ENCODE data around the gene RAB3IL1.

The RAB3IL1 gene

GRCh38 chr11:61913699-61914395, 3.5 kb downstream of the RAB3IL1 start:
- DNase-seq (ENCODE audit: low read depth): no peak
- TF ChIP-seq, protein P1, sequence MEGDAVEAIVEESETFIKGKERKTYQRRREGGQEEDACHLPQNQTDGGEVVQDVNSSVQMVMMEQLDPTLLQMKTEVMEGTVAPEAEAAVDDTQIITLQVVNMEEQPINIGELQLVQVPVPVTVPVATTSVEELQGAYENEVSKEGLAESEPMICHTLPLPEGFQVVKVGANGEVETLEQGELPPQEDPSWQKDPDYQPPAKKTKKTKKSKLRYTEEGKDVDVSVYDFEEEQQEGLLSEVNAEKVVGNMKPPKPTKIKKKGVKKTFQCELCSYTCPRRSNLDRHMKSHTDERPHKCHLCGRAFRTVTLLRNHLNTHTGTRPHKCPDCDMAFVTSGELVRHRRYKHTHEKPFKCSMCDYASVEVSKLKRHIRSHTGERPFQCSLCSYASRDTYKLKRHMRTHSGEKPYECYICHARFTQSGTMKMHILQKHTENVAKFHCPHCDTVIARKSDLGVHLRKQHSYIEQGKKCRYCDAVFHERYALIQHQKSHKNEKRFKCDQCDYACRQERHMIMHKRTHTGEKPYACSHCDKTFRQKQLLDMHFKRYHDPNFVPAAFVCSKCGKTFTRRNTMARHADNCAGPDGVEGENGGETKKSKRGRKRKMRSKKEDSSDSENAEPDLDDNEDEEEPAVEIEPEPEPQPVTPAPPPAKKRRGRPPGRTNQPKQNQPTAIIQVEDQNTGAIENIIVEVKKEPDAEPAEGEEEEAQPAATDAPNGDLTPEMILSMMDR (IDR thresholded peaks at IDR 0.05; ENCODE audit: low read length, missing control alignments): no peak

GRCh38 chr11:61912991-61913698, 4.2 kb downstream of the RAB3IL1 start:
- H3K4me3 ChIP-seq (replicated peaks; ENCODE audit: low read depth, low read length): no peak overlapping the region
- DNase-seq (ENCODE audit: low read depth): no peak
- TF ChIP-seq, protein P1 (IDR thresholded peaks at IDR 0.05; ENCODE audit: low read length, missing control alignments): no peak

More at GRCh38 chr11:61913699-61914395, 3.5 kb downstream of the RAB3IL1 start:
- H3K4me3 ChIP-seq (replicated peaks; ENCODE audit: low read depth, low read length): no peak overlapping the region

DNA sequence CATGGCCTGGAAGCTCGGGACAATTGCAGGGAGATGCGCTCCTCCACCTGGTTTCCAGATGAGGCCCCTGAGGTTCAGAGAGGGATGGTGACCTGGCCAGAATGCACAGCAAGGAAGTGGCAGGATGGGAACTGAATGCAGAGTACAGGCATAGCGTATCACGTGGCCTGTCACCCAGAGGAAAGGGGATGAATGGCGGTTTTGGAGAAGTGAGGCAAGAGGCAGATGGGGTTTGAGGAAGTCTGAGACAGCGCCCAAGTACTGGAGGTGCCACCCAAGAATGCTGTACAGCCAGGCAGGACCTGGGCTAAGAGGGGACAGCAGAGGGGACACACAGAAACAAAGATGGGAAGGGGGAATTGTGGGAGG, 4.9 kb downstream of the RAB3IL1 start:
- no peak overlapping the region for H3K4me3 ChIP-seq (replicated peaks; ENCODE audit: low read depth, low read length)
- TF ChIP-seq, protein P1 (IDR thresholded peaks at IDR 0.05; ENCODE audit: low read length, missing control alignments): no peak
- DNase-seq (ENCODE audit: low read depth): no peak

- no peak overlapping the region for H3K4me3 ChIP-seq (replicated peaks; ENCODE audit: low read depth, low read length)
- DNase-seq (ENCODE audit: low read depth): no peak
- TF ChIP-seq, protein P1 (IDR thresholded peaks at IDR 0.05; ENCODE audit: low read length, missing control alignments): no peak
These were observed 5.5 kb downstream of the RAB3IL1 start for GRCh38 chr11:61911701-61912529.

GRCh38 chr11:61911128-61911700, 6.2 kb downstream of the RAB3IL1 start:
- no peak for DNase-seq (ENCODE audit: low read depth)
- H3K4me3 ChIP-seq (replicated peaks; ENCODE audit: low read depth, low read length): no peak overlapping the region
- TF ChIP-seq, protein P1 (IDR thresholded peaks at IDR 0.05; ENCODE audit: low read length, missing control alignments): no peak

- TF ChIP-seq, protein P1 (IDR thresholded peaks at IDR 0.05; ENCODE audit: low read length, missing control alignments): no peak
- H3K4me3 ChIP-seq (replicated peaks; ENCODE audit: low read depth, low read length): no peak overlapping the region
- no peak for DNase-seq (ENCODE audit: low read depth)
These were observed 6.9 kb downstream of the RAB3IL1 start for GRCh38 chr11:61910187-61911127.

Data from fibroblast of pulmonary artery (primary cell).